ENCODE results near the gene JARID2. TPM values are rescaled to one million over a fixed set of nuclear protein-coding genes. Genes with fewer than 3 reads are reported as not detected.

The JARID2 gene
- total and polyA plus RNA-seq, 3 experiments from 2014 or later, result 12.0 to 25.5 (median 25.0) TPM

DNA sequence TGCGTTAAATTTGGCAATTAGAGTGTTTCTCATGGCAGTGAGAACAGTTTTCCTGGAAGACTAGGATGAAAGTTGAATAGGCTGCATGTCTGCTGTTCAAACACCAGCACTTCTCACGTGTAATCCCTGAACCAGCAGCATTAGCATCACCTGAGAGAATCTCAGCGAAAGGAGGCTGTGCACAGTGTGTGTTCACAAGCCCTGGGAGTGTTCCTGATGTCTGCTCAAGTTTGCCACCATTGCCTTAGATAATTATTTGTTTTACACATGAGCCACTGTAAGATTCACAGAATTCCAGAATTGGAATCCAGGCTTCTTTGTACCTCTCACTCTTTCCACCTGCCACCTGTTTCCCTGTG, 117.3 kb downstream of the JARID2 start:
- H3K9me3 ChIP-seq (ENCODE audit: low read length), result no peaks in the 10 kb centered on the region
- H3K27me3 ChIP-seq (ENCODE audit: insufficient read depth, low read length, poor library complexity, severe bottlenecking), result no peaks in the 10 kb centered on the region
- CTCF ChIA-PET, result no interaction called here
- Mint-ChIP-seq H3K27me3 (no peaks in the 10 kb centered on the region), H3K36me3 (peaks cover 0 to 4% (median 4%) of the 10 kb centered on the region in 3 donors), H3K4me3 (no peak overlapping the region), H3K4me1 (peaks cover 13 to 52% (median 40%) of the 10 kb centered on the region in 3 donors), H3K9me3 (no peaks in the 10 kb centered on the region), H3K27ac (no peak overlapping the region)
- no peak overlapping the region for H3K27ac ChIP-seq (ENCODE audit: low read depth, low read length)
- POLR2A ChIA-PET, result no interaction called here
- DNase-seq, result no peak
- no peaks in the 10 kb centered on the region for H3K36me3 ChIP-seq (ENCODE audit: insufficient read depth, low read length)
- H3K4me1 ChIP-seq (ENCODE audit: insufficient read depth, low read length), result peaks cover 62% of the 10 kb centered on the region
- H3K4me3 ChIP-seq (ENCODE audit: low read length), result no peak overlapping the region

DNA sequence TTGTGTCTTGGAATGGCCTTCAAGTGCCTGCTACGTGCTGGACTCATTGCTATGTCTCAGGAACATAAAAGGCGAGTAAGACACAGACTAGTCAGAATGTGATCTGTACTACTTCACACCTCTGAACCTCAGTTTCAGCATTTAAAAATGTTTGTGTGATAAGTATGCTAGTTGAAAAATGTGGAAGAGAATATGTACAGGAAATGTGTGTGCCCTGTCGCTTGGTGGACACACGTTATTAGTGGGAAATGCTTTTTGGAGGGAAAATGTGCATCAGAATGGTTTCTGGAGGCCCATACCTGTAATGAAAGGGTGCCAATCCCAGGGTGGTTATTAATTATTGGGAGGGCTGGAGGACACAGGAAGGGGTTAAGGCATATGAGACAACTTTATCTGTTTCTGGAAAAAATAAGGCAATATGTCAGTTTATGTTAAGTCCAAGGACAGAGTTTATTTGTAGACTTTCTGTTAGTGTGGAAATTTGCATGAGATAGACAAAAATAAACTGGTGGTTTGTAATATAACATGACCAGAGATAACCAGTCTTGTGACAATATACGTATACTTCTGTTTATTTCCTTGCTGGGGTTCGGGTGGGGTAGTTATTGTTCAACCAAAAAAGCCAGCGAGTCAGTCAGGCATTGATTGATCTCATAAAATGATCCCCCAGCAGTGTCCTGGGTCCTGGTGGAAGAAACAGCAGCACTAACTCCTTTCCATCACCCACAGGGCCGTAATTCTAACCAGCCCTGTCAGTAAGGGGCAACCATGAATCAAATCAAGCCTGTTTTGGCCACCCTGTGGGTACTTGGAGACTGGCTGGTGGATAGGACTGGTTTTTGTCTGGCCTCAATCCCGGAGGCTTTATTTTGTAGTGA, 117.9 kb downstream of the JARID2 start:
- no peak overlapping the region for H3K4me3 ChIP-seq (ENCODE audit: low read length)
- H3K4me1 ChIP-seq (ENCODE audit: insufficient read depth, low read length), result peaks cover 57% of the 10 kb centered on the region
- no peak overlapping the region for H3K27ac ChIP-seq (ENCODE audit: low read depth, low read length)
- Mint-ChIP-seq H3K4me1 (peaks cover 7 to 52% (median 41%) of the 10 kb centered on the region in 3 donors), H3K4me3 (no peak overlapping the region), H3K36me3 (peaks cover 0 to 4% (median 3%) of the 10 kb centered on the region in 3 donors), H3K27ac (peak overlapping the region in 2 of 8 donors; percentile 35 to 43), H3K9me3 (no peaks in the 10 kb centered on the region), H3K27me3 (no peaks in the 10 kb centered on the region)
- CTCF ChIA-PET, result no interaction called here
- H3K36me3 ChIP-seq (ENCODE audit: insufficient read depth, low read length), result no peaks in the 10 kb centered on the region
- H3K9me3 ChIP-seq (ENCODE audit: low read length), result no peaks in the 10 kb centered on the region
- no peak for DNase-seq
- POLR2A ChIA-PET, result no interaction called here
- no peaks in the 10 kb centered on the region for H3K27me3 ChIP-seq (ENCODE audit: insufficient read depth, low read length, poor library complexity, severe bottlenecking)

DNA sequence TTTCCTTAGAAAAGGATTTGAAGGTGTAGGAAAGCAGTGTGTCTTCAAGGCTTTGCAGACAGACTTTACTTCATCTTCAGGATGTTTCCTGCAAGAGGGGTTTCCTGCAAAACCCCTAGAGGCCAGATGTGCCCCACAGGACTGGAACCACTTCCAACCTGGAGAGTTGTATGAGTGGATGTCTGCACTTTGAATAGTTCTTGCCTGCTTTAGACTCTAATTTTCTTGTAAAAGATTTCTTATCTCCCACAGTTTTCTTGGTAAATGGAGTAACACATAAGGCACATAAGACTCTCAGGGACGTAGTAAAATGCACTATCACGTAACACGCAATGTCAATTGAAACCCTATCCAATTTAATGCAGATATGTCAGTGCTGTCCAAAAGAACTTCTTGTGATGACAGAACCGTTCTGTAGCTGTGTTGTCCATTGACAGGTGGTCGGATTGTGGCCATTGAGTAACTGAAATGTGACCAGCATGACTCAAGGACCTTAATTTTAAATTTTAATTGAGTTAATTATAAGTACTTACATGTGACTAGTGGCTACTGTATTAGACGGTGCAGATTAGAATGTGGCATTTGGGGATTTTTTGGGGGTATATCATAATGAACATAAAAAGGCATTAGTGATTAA, 118.7 kb downstream of the JARID2 start:
- no peak overlapping the region for H3K27ac ChIP-seq (ENCODE audit: low read depth, low read length)
- no peaks in the 10 kb centered on the region for H3K9me3 ChIP-seq (ENCODE audit: low read length)
- no peaks in the 10 kb centered on the region for H3K27me3 Mint-ChIP-seq
- peak overlapping the region in 1 of 7 donors; percentile 13 for H3K4me3 Mint-ChIP-seq
- ChIA-PET CTCF (no interaction called here), POLR2A (no interaction called here)
- no peak for DNase-seq
- no peak overlapping the region for H3K4me3 ChIP-seq (ENCODE audit: low read length)
- no peaks in the 10 kb centered on the region for H3K36me3 ChIP-seq (ENCODE audit: insufficient read depth, low read length)
- H3K9me3 Mint-ChIP-seq, result no peaks in the 10 kb centered on the region
- H3K4me1 ChIP-seq (ENCODE audit: insufficient read depth, low read length), result peaks cover 61% of the 10 kb centered on the region
- H3K27ac Mint-ChIP-seq, result peak overlapping the region in 1 of 8 donors; percentile 35
- peaks cover 0 to 3% (median 3%) of the 10 kb centered on the region in 3 donors for H3K36me3 Mint-ChIP-seq
- no peaks in the 10 kb centered on the region for H3K27me3 ChIP-seq (ENCODE audit: insufficient read depth, low read length, poor library complexity, severe bottlenecking)
- H3K4me1 Mint-ChIP-seq, result peaks cover 4 to 49% (median 40%) of the 10 kb centered on the region in 3 donors

DNA sequence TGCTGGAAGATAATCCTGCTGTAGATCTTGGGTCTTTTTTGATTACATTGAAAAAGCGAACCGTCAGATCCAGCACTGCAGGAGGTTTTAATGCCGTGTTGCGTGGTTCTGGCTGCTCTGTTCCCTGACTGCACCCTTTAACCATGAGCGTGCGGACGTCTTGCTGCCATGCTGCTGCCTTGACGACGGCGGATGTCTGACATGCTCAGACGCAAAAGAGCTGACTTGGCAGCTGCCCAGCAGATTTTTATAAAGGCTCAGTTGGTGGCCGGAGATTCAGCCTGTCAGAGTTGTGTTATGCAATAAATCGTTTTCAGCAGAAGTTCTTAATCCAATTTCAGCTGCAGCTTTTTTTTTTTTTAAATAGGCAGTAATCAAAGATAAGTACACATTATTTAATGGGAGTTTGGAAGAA, 119.4 kb downstream of the JARID2 start:
- Histone ChIP-seq H3K36me3 (ENCODE audit: insufficient read depth, low read length) (no peaks in the 10 kb centered on the region), H3K4me1 (ENCODE audit: insufficient read depth, low read length) (peaks cover 67% of the 10 kb centered on the region), H3K4me3 (ENCODE audit: low read length) (no peak overlapping the region), H3K27me3 (ENCODE audit: insufficient read depth, low read length, poor library complexity, severe bottlenecking) (no peaks in the 10 kb centered on the region), H3K9me3 (ENCODE audit: low read length) (no peaks in the 10 kb centered on the region), H3K27ac (ENCODE audit: low read depth, low read length) (no peak overlapping the region)
- POLR2A ChIA-PET, result no interaction called here
- peak in 2 of 5 donors; percentile 21 to 71 for DNase-seq
- no peaks in the 10 kb centered on the region for H3K27me3 Mint-ChIP-seq
- peak overlapping the region in 3 of 8 donors; percentile 9 to 13 (median 13) for H3K27ac Mint-ChIP-seq
- peak overlapping the region in 2 of 7 donors; percentile 10 to 32 for H3K4me3 Mint-ChIP-seq
- CTCF ChIA-PET, result no interaction called here
- H3K4me1 Mint-ChIP-seq, result peaks cover 11 to 52% (median 46%) of the 10 kb centered on the region in 3 donors
- peaks cover 0 to 3% (median 2%) of the 10 kb centered on the region in 3 donors for H3K36me3 Mint-ChIP-seq
- H3K9me3 Mint-ChIP-seq, result no peaks in the 10 kb centered on the region

DNA sequence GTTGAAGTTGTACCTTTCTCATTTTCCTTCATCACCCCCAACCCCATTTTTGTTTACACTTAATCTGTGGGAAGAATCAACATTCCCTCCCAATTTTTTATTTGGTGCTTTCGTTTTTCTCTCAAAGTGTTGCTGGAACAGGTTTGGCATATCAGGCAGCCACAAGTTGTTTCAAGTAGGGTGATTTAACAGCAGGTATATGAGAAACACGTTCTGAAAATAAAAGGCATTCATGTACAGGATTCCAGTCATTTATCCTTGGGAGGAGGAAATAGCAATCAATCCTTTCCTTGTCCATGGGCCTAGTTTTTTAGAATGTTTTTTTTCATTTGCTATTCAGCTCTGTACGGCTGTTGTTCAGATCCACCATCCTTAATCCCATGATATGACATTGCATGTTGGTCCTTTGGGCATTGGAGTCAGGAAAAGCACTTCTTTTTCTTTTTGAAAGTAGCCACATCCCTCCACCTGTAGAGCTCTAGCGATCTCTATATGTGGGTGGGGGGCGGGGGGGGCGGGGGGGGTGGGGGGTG, 120.2 kb downstream of the JARID2 start:
- no peak overlapping the region for H3K4me3 Mint-ChIP-seq
- no peaks in the 10 kb centered on the region for H3K27me3 Mint-ChIP-seq
- H3K4me3 ChIP-seq (ENCODE audit: low read length), result no peak overlapping the region
- no peaks in the 10 kb centered on the region for H3K9me3 ChIP-seq (ENCODE audit: low read length)
- no peaks in the 10 kb centered on the region for H3K9me3 Mint-ChIP-seq
- H3K4me1 ChIP-seq (ENCODE audit: insufficient read depth, low read length), result peaks cover 67% of the 10 kb centered on the region
- H3K27ac Mint-ChIP-seq, result peak overlapping the region in 1 of 8 donors; percentile 22
- H3K4me1 Mint-ChIP-seq, result peaks cover 19 to 59% (median 49%) of the 10 kb centered on the region in 3 donors
- no peak for DNase-seq
- H3K36me3 ChIP-seq (ENCODE audit: insufficient read depth, low read length), result no peaks in the 10 kb centered on the region
- ChIA-PET CTCF (no interaction called here), POLR2A (interaction anchor here (0.6 kb wide), 1 partner anchor 19 kb away, joined by 5 read pairs; no protein-coding TSS in a partner anchor)
- H3K27me3 ChIP-seq (ENCODE audit: insufficient read depth, low read length, poor library complexity, severe bottlenecking), result no peaks in the 10 kb centered on the region
- no peak overlapping the region for H3K27ac ChIP-seq (ENCODE audit: low read depth, low read length)
- H3K36me3 Mint-ChIP-seq, result peaks cover 0 to 2% (median 1%) of the 10 kb centered on the region in 3 donors

DNA sequence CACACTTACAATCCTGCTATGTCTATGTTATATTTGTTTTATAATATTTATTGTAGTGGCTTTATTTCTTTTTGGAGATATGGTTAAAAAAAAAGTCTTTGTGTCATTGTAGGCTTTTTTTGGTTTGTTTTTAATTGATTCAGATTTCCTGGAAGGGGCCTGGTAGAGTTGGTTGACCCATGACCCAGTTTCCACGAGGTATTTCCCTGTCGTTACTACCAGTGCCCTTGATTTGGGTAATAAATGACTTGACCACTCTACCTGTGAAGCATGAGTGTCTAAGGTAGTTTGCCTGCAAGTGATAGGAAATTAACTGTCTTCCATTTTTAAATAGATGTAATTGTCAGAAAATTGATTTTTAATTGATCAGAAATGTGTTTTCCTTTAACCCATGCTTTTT, 121.0 kb downstream of the JARID2 start:
- Mint-ChIP-seq H3K36me3 (peaks cover 0 to 2% (median 1%) of the 10 kb centered on the region in 3 donors), H3K4me1 (peaks cover 27 to 67% (median 57%) of the 10 kb centered on the region in 3 donors), H3K4me3 (no peak overlapping the region), H3K27ac (no peak overlapping the region), H3K9me3 (no peaks in the 10 kb centered on the region), H3K27me3 (no peaks in the 10 kb centered on the region)
- Histone ChIP-seq H3K4me3 (ENCODE audit: low read length) (no peak overlapping the region), H3K36me3 (ENCODE audit: insufficient read depth, low read length) (no peaks in the 10 kb centered on the region), H3K4me1 (ENCODE audit: insufficient read depth, low read length) (peaks cover 63% of the 10 kb centered on the region), H3K9me3 (ENCODE audit: low read length) (no peaks in the 10 kb centered on the region), H3K27ac (ENCODE audit: low read depth, low read length) (no peak overlapping the region), H3K27me3 (ENCODE audit: insufficient read depth, low read length, poor library complexity, severe bottlenecking) (no peaks in the 10 kb centered on the region)
- DNase-seq, result no peak
- POLR2A ChIA-PET, result no interaction called here
- CTCF ChIA-PET, result no interaction called here

DNA sequence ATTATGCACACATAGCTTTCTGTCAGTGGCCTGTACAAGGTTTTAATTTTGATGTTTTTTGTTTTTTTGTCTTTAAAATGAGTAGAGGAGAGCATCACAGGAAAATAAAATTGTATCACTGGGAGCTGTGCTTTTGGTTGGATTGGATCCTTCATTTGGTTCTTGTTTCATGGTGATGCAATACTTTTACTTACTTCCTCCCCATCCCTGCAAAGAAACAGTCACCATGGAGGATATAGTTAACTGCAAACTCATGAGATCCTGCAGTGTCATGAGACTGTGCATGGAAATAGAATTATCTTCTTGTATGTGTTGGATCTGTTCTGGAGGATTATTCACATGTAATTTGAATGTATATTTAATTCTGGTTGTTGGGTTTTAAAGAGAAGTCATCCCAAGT, 122.3 kb downstream of the JARID2 start:
- Histone ChIP-seq H3K4me3 (ENCODE audit: low read length) (no peak overlapping the region), H3K36me3 (ENCODE audit: insufficient read depth, low read length) (no peaks in the 10 kb centered on the region), H3K27ac (ENCODE audit: low read depth, low read length) (no peak overlapping the region), H3K9me3 (ENCODE audit: low read length) (no peaks in the 10 kb centered on the region), H3K4me1 (ENCODE audit: insufficient read depth, low read length) (peaks cover 53% of the 10 kb centered on the region), H3K27me3 (ENCODE audit: insufficient read depth, low read length, poor library complexity, severe bottlenecking) (no peaks in the 10 kb centered on the region)
- peaks cover 0 to 2% (median 1%) of the 10 kb centered on the region in 3 donors for H3K36me3 Mint-ChIP-seq
- peak overlapping the region in 1 of 7 donors; percentile 1 for H3K4me3 Mint-ChIP-seq
- no peak for DNase-seq
- no peaks in the 10 kb centered on the region for H3K9me3 Mint-ChIP-seq
- no peaks in the 10 kb centered on the region for H3K27me3 Mint-ChIP-seq
- CTCF ChIA-PET, result no interaction called here
- H3K27ac Mint-ChIP-seq, result peak overlapping the region in 3 of 8 donors; percentile 1 to 8 (median 7)
- POLR2A ChIA-PET, result no interaction called here
- H3K4me1 Mint-ChIP-seq, result peaks cover 30 to 69% (median 59%) of the 10 kb centered on the region in 3 donors

DNA sequence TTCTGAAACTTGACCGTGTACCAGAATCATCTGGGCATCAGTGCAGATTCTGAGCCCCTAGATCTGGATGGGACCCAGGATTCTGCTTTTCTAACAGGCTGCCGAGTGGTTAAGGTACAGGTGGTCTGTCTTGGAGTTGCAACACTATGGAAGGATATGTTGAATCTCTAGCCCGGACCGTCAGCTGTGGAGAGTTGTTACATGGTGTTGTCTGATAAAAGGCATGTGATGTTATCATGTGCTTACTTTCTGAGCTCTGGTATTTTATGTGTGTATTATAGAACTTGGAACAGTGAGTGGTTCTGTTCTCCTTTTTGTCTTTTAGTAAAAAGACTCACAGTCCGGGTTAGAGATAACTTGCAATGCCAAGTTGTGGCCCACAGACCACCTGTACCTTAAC, 123.0 kb downstream of the JARID2 start:
- Mint-ChIP-seq H3K27me3 (no peaks in the 10 kb centered on the region), H3K9me3 (no peaks in the 10 kb centered on the region), H3K4me1 (peaks cover 30 to 69% (median 59%) of the 10 kb centered on the region in 3 donors), H3K36me3 (peaks cover 0 to 2% (median 1%) of the 10 kb centered on the region in 3 donors), H3K27ac (peak overlapping the region in 2 of 8 donors; percentile 32 to 47), H3K4me3 (no peak overlapping the region)
- Histone ChIP-seq H3K4me3 (ENCODE audit: low read length) (no peak overlapping the region), H3K36me3 (ENCODE audit: insufficient read depth, low read length) (no peaks in the 10 kb centered on the region), H3K27me3 (ENCODE audit: insufficient read depth, low read length, poor library complexity, severe bottlenecking) (no peaks in the 10 kb centered on the region), H3K9me3 (ENCODE audit: low read length) (no peaks in the 10 kb centered on the region), H3K27ac (ENCODE audit: low read depth, low read length) (no peak overlapping the region), H3K4me1 (ENCODE audit: insufficient read depth, low read length) (peaks cover 53% of the 10 kb centered on the region)
- DNase-seq, result no peak
- ChIA-PET CTCF (no interaction called here), POLR2A (no interaction called here)
